IPS-18c (cell line): Measurements from ENCODE around the gene UBE2Q1.
A peak's percentile ranks its signal among the peaks of the same experiment; 100 is the strongest.

ENCODE experiments used
- H3K4me3 ChIP-seq: 2 replicates; pipeline ENCODE4 v1.7.0; 2013; ENCODE audit warnings: low read depth, mild to moderate bottlenecking, low read length, moderate library complexity; ENCODE audit not compliant: insufficient read depth
- H3K9me3 ChIP-seq: one replicate; pipeline ENCODE4 v1.6.1; 2013; ENCODE audit warnings: mild to moderate bottlenecking, low read length, moderate library complexity; ENCODE audit not compliant: control insufficient read depth, insufficient read depth

Gene UBE2Q1

GRCh38 chr1:154559466-154560044 is 1.1 kb upstream of the UBE2Q1 start:
- H3K4me3 ChIP-seq = peak overlapping the region; percentile 52; the same call in 1 of the 2 replicates
- no peaks in the 10 kb centered on the region for H3K9me3 ChIP-seq

GRCh38 chr1:154558720-154559465 is 431 bp upstream of the UBE2Q1 start:
- peak overlapping the region; percentile 52 for H3K4me3 ChIP-seq

DNA sequence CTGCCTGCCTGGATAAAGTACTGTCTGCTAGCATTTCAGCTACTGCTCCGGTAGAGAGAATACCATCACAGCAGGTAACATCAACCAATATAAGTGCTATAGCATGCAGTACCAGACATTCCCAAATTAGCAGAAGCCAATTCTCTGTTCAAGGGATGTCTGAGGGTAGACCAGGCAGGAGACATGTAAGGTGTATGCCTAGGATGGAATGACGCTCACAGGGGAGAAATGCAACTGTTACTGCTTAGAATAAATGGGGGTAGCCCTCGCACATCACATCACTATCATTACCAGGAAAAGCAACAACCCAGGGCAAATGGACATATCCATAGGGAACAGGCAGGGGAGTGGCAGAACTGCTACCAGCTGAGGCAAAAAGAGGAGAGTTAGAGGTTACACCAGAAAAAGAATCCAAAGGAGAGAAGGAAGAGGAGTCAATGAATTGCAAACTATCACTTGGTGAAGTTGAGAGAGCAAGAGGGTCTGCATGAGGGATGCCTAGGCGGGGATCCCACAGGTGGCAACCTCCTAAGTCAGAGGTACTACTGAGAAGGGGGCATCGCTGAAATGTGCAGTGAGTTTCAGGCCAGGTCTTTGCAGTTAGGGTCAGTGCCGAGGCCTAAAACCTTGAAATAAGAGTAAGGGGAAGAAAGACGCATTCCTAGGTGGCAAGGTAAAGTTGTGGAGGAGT is 1.1 kb downstream of the UBE2Q1 start:
- peak overlapping the region; percentile 74 for H3K4me3 ChIP-seq

More at GRCh38 chr1:154558720-154559465, 431 bp upstream of the UBE2Q1 start:
- no peaks in the 10 kb centered on the region for H3K9me3 ChIP-seq

GRCh38 chr1:154556422-154556821 is 2.0 kb downstream of the UBE2Q1 start:
- Histone ChIP-seq H3K9me3 (no peaks in the 10 kb centered on the region), H3K4me3 (no peak overlapping the region; the same call in 1 of the 2 replicates)

More for the DNA sequence above, 1.1 kb downstream of the UBE2Q1 start:
- H3K9me3 ChIP-seq = no peaks in the 10 kb centered on the region

- Histone ChIP-seq H3K9me3 (no peaks in the 10 kb centered on the region), H3K4me3 (no peak overlapping the region)
Observed at GRCh38 chr1:154553056-154554030, 5.1 kb downstream of the UBE2Q1 start.

DNA sequence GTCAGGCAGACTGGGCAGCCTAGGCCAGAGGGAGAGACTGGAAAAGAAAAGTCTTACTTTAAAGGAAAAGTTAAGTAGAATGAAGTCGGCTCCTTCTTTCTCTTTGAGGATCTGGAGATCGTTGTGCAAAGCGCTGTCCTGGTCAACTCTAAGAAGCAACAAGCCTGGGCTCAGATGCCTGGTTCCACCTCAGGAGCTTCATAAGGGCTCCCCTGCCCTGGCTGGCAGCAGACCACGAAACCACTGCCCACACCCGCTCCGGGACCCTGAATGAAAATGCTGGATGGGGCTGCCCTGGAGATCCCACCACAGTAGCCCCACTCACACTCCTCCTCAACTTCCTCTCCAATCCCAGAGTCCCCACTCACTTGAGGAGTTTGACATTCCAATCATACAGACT is 6.4 kb downstream of the UBE2Q1 start:
- Histone ChIP-seq H3K4me3 (no peak overlapping the region), H3K9me3 (no peaks in the 10 kb centered on the region)

DNA sequence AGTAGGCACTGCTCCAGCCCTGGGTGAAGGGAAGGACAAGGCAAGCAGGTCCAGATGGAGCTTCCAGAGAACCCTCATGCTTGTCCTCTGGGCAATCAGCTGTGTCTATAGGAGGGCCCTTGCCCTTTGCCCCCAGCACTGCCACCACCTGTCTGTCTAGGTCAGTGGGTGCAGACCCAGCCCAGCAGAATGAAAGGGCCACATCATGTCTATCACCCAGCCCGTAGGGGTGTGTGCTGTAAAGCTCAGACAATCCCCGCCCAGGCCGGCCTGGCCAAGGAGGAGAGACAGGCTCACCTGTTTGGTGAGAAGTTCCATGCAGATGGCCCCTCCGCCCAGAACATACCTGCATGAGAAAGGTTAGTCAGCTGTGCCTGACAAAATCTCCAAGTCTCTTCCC is 7.0 kb downstream of the UBE2Q1 start:
- no peak overlapping the region for H3K4me3 ChIP-seq
- H3K9me3 ChIP-seq = no peaks in the 10 kb centered on the region

- H3K4me3 ChIP-seq = no peak overlapping the region
- H3K9me3 ChIP-seq = no peaks in the 10 kb centered on the region
Observed at GRCh38 chr1:154550657-154551056, 7.8 kb downstream of the UBE2Q1 start.

GRCh38 chr1:154550070-154550469 is 8.4 kb downstream of the UBE2Q1 start:
- H3K9me3 ChIP-seq = no peaks in the 10 kb centered on the region
- H3K4me3 ChIP-seq = no peak overlapping the region

DNA sequence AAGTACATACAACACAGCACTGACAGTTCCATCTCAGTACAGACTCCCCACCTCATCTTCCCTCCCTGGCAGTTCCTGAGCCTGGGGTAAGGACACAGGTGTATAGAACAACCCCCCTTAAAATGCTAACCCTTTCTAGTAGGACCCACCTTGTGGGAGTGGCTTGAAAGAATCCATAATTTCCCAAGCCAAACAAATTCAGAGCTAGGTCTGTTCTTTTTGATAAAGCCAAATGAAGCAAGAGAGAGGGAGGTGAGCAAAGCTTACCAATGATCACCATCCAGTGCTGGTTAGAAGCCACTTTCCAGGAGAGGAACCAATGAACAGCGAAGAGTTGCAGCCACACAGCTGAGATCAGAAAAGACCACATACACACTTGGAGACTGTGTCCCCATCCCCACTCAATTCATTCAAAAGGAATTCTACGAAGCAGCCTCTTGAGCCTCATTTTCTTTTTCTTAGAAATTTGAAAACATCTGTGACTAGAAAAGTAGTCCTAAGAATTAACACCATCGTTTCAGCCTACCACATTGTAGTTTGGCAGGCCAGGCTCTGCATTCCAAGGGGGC is 9.2 kb downstream of the UBE2Q1 start:
- no peaks in the 10 kb centered on the region for H3K9me3 ChIP-seq
- no peak overlapping the region for H3K4me3 ChIP-seq

GRCh38 chr1:154548028-154548427 is 10.4 kb downstream of the UBE2Q1 start:
- H3K4me3 ChIP-seq = no peak overlapping the region
- H3K9me3 ChIP-seq = no peaks in the 10 kb centered on the region

- no peaks in the 10 kb centered on the region for H3K9me3 ChIP-seq
- H3K4me3 ChIP-seq = no peak overlapping the region
Observed at GRCh38 chr1:154547105-154547732, 11.2 kb downstream of the UBE2Q1 start.

GRCh38 chr1:154546264-154547063 is 12.0 kb downstream of the UBE2Q1 start:
- H3K4me3 ChIP-seq = no peak overlapping the region
- H3K9me3 ChIP-seq = no peaks in the 10 kb centered on the region

DNA sequence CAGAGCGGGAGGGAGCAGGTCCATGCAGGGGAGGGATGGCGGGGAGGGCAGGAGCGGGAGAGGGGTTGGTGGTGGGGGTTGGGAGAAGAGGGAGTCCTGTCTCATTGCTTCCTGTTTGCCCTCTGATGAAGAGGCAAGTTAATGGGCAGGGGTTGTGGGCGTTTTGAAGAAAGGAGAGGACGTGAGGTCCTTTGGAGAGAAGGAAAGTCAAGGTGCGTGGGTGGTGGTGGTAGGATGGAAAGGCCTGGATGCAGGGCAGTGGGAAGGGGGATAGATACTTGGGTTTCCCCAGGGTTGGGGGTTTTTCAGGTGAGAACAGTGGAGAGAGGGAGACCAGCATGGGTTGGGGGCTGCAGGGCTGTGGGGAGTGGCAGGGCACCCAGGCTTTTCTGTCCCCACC is 17.2 kb downstream of the UBE2Q1 start:
- no peak overlapping the region for H3K4me3 ChIP-seq
- H3K9me3 ChIP-seq = no peaks in the 10 kb centered on the region

DNA sequence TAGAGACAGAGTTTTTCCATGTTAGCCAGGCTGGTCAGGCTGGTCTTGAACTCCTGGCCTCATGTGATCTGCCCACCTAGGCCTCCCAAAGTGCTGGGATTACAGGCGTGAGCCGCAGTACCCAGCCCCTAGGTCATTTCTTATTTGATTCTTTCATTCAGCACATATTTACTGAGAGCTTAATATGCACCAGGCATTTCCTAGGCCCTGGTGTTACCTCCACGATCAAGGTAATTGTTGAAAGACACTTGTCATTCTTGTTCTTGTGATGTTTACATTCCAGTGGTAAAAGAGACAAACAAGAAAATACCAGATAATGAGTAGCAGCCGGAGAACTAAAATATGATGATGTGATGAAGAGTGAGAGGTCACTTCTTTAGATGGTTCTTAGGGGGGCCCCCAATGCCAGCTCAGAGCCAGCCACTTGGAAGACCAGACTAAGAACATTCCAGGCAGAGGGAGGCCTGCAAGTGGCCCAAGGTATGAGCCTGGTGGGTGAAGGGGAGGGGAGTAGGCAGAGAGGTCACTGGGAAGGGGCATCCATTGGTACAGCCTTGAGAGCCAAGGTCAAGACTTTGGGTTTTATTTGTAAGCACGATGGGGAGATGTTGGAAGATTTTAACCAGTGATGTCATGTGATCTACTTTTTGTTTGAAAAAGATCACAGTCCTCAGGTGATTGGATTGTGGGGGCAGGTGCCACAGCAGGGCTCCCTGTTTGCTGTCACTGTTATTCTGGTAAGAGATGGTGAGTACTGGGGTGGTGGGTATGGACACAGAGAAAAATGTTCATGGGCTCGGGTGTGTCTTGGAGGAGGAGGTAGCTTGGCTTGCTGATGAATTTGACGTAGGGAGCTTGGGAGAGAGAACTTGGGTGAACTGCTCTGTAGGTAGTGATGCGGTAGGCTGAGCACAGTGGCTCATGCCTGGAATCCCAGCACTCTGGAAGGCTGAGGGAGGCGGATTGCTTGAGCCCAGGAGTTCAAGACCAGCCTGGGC is 18.7 kb downstream of the UBE2Q1 start:
- Histone ChIP-seq H3K9me3 (no peaks in the 10 kb centered on the region), H3K4me3 (no peak overlapping the region)
